ENCODE results near the gene SSTR3. TPM values are rescaled to one million over a fixed set of nuclear protein-coding genes. Genes with fewer than 3 reads are reported as not detected.

SSTR3 gene
- total RNA-seq, 1 experiment from 2014 or later, result 0.08 TPM

DNA sequence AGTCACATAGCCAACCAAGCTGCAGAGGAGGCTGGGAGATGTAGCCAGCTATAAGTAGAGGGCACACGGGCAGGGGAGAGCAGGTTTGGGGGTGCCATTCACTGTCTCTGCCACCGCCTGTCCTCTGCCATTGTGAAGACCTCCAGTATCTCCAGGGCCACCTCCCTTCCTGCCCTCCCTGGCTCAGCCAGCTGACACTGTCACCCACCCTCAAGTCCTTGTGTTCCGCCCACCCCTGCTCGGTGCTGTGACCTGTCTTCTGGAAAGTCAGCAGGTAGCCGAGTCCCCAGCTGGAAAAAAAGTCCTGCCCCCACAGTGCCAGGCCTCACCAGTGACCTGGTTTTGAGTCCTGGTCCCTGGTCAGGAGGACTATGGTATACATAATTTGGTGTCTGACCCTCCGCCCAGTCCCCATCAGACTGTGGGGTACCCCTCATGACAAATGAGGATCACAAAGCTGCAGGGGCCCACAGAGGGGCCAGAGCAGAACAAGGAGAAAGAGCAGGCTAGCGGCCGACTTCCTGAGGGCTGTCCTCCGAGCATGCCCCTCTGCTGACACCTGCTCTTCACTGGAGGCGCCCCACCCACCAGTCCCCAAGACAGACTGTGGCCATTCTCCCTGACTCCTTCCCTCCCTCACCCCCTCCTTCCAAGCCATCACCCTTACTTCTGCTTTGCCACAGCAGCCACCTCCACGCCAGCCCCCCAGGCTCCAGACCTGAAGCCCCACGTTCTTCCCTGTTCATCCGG is 55.4 kb downstream of the SSTR3 start:
- no peak for DNase-seq (ENCODE audit: low read depth, low spot score)
- no peak for ATAC-seq
- Histone ChIP-seq H3K4me1 (ENCODE audit: control insufficient read depth, insufficient read depth, low read length) (no peaks in the 10 kb centered on the region), H3K4me3 (ENCODE audit: low read depth in 2 of 2, low read length in 2 of 2) (no peak overlapping the region), H3K27ac (ENCODE audit: low read length) (no peak overlapping the region), H3K27me3 (ENCODE audit: control insufficient read depth, insufficient read depth, low read length) (no peaks in the 10 kb centered on the region), H3K36me3 (ENCODE audit: control insufficient read depth, insufficient read depth, low read length) (no peaks in the 10 kb centered on the region), H3K9me3 (ENCODE audit: control insufficient read depth, insufficient read depth, low read depth, low read length) (no peaks in the 10 kb centered on the region)
- BruUV-seq (replicated peaks), result no TSS peak
- in situ Hi-C loops (cut with HindIII; ENCODE audit: low pct_unique_long_range_greater_than_20kb, low sequenced_read_pairs), result no loop called here
- ChIA-PET POLR2A (no interaction called here), CTCF (interaction anchor here (1.1 kb wide), 1 partner anchor 10 kb away, joined by 3 read pairs; no protein-coding TSS in a partner anchor)
- no peak for TF ChIP-seq SIN3A (IDR thresholded peaks at IDR 0.05; ENCODE audit: borderline replicate concordance, insufficient read depth, low read depth, low read length)
- TF ChIP-seq TCF7L2 (IDR thresholded peaks at IDR 0.05; ENCODE audit: low read depth, low read length), result no peak
- TF ChIP-seq POLR2AphosphoS5 (IDR thresholded peaks at IDR 0.05; ENCODE audit: low read depth, low read length), result no peak
- TF ChIP-seq, protein P1, sequence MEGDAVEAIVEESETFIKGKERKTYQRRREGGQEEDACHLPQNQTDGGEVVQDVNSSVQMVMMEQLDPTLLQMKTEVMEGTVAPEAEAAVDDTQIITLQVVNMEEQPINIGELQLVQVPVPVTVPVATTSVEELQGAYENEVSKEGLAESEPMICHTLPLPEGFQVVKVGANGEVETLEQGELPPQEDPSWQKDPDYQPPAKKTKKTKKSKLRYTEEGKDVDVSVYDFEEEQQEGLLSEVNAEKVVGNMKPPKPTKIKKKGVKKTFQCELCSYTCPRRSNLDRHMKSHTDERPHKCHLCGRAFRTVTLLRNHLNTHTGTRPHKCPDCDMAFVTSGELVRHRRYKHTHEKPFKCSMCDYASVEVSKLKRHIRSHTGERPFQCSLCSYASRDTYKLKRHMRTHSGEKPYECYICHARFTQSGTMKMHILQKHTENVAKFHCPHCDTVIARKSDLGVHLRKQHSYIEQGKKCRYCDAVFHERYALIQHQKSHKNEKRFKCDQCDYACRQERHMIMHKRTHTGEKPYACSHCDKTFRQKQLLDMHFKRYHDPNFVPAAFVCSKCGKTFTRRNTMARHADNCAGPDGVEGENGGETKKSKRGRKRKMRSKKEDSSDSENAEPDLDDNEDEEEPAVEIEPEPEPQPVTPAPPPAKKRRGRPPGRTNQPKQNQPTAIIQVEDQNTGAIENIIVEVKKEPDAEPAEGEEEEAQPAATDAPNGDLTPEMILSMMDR (IDR thresholded peaks at IDR 0.05), result no peak
- TF ChIP-seq, protein P2, sequence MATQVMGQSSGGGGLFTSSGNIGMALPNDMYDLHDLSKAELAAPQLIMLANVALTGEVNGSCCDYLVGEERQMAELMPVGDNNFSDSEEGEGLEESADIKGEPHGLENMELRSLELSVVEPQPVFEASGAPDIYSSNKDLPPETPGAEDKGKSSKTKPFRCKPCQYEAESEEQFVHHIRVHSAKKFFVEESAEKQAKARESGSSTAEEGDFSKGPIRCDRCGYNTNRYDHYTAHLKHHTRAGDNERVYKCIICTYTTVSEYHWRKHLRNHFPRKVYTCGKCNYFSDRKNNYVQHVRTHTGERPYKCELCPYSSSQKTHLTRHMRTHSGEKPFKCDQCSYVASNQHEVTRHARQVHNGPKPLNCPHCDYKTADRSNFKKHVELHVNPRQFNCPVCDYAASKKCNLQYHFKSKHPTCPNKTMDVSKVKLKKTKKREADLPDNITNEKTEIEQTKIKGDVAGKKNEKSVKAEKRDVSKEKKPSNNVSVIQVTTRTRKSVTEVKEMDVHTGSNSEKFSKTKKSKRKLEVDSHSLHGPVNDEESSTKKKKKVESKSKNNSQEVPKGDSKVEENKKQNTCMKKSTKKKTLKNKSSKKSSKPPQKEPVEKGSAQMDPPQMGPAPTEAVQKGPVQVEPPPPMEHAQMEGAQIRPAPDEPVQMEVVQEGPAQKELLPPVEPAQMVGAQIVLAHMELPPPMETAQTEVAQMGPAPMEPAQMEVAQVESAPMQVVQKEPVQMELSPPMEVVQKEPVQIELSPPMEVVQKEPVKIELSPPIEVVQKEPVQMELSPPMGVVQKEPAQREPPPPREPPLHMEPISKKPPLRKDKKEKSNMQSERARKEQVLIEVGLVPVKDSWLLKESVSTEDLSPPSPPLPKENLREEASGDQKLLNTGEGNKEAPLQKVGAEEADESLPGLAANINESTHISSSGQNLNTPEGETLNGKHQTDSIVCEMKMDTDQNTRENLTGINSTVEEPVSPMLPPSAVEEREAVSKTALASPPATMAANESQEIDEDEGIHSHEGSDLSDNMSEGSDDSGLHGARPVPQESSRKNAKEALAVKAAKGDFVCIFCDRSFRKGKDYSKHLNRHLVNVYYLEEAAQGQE (IDR thresholded peaks at IDR 0.05; ENCODE audit: insufficient read depth in 1 of 2, low read depth in 2 of 2, low read length in 1 of 2), result no peak
- intact Hi-C loops (cut with micrococcal nuclease; ENCODE audit: unreplicated experiment), result no loop called here

DNA sequence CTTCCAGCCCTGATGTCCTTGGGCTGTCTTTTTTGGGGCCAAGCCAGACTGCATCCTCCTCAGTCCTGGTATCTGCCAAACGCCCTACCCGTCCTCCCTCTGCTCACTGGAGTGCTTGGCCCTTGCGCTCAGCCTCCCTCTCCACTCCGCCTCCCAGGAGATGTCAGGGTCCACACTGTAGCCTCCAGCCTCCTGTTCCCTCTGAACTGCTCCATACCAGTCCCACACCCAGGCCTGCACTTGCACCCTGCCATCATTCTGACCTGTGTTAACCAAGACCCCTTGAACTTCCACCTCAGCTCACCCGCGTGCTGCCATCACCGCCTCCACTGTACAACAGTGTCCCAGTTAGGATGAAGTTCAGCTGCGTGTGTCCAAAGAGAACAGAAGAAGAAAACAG is 56.3 kb downstream of the SSTR3 start:
- Histone ChIP-seq H3K27ac (ENCODE audit: low read length) (no peak overlapping the region), H3K27me3 (ENCODE audit: control insufficient read depth, insufficient read depth, low read length) (no peaks in the 10 kb centered on the region), H3K36me3 (ENCODE audit: control insufficient read depth, insufficient read depth, low read length) (no peaks in the 10 kb centered on the region), H3K9me3 (ENCODE audit: control insufficient read depth, insufficient read depth, low read depth, low read length) (no peaks in the 10 kb centered on the region), H3K4me3 (ENCODE audit: low read depth in 2 of 2, low read length in 2 of 2) (no peak overlapping the region), H3K4me1 (ENCODE audit: control insufficient read depth, insufficient read depth, low read length) (no peaks in the 10 kb centered on the region)
- intact Hi-C loops (cut with micrococcal nuclease; ENCODE audit: unreplicated experiment), result no loop called here
- ChIA-PET POLR2A (no interaction called here), CTCF (interaction anchor here (1.1 kb wide), 1 partner anchor 9 kb away, joined by 3 read pairs; no protein-coding TSS in a partner anchor)
- DNase-seq (ENCODE audit: low read depth, low spot score) (no peak), ATAC-seq (no peak)
- BruUV-seq (replicated peaks), result no TSS peak
- TF ChIP-seq TCF7L2 (IDR thresholded peaks at IDR 0.05; ENCODE audit: low read depth, low read length), result no peak
- TF ChIP-seq, protein P1 (IDR thresholded peaks at IDR 0.05), result no peak
- no peak for TF ChIP-seq SIN3A (IDR thresholded peaks at IDR 0.05; ENCODE audit: borderline replicate concordance, insufficient read depth, low read depth, low read length)
- TF ChIP-seq, protein P2 (IDR thresholded peaks at IDR 0.05; ENCODE audit: insufficient read depth in 1 of 2, low read depth in 2 of 2, low read length in 1 of 2), result no peak
- no peak for TF ChIP-seq POLR2AphosphoS5 (IDR thresholded peaks at IDR 0.05; ENCODE audit: low read depth, low read length)
- in situ Hi-C loops (cut with HindIII; ENCODE audit: low pct_unique_long_range_greater_than_20kb, low sequenced_read_pairs), result no loop called here

All from Panc1 (cell line).